Muscle of leg (tissue), 11 donors: ENCODE results near the gene WDR45. TPM values are rescaled to one million over a fixed set of nuclear protein-coding genes. Genes with fewer than 3 reads are reported as not detected.
A peak's percentile ranks its signal among the peaks of the same experiment; 100 is the strongest.

ENCODE experiments used
- DNase-seq: peaks from one replicate; pipeline ENCODE4 v3.0.0; 2013
- H3K27ac ChIP-seq: one replicate; pipeline ENCODE4 v1.5.1; 2013; ENCODE audit warnings: mild to moderate bottlenecking, low read length, control low read depth
- H3K27me3 ChIP-seq: one replicate; pipeline ENCODE4 v1.6.1; 2013; ENCODE audit warnings: low read length; ENCODE audit not compliant: control insufficient read depth, insufficient read depth
- H3K36me3 ChIP-seq: one replicate; pipeline ENCODE4 v1.6.1; 2013; ENCODE audit warnings: low read length; ENCODE audit not compliant: control insufficient read depth, insufficient read depth
- H3K4me1 ChIP-seq: one replicate; pipeline ENCODE4 v1.6.1; 2013; ENCODE audit warnings: low read length; ENCODE audit not compliant: control insufficient read depth, insufficient read depth
- H3K4me3 ChIP-seq: one replicate; pipeline ENCODE4 v1.5.1; 2013; ENCODE audit warnings: low read length, control low read depth
- H3K9me3 ChIP-seq: replicated peaks from 2 replicates; pipeline ENCODE4 v1.6.1; 2013; ENCODE audit warnings: low read depth, low read length; ENCODE audit not compliant: control insufficient read depth
- WGBS: methylation state at CpG from one replicate; pipeline ENCODE4 v1.1.5; 2013; ENCODE audit warnings: missing lambda C conversion rate; ENCODE audit not compliant: insufficient coverage; 5-methylcytosine and 5-hydroxymethylcytosine counted together
- polyA plus RNA-seq, 8 donors: library from polyadenylated mRNA; unstranded; fragments of 120-200 nt; gene quantifications; one replicate each; pipeline versions ENCODE4 v1.2.1 to v1.2.3, GENCODE V29; 2013; ENCODE audit warnings: inconsistent platforms in 1 of 8, low replicate concordance in 1 of 8; ENCODE audit not compliant: insufficient read length in 8 of 8, insufficient read depth in 1 of 8
- total RNA-seq: library from RNA; stranded (reverse); fragments of 120-200 nt; gene quantifications from one replicate; pipeline ENCODE4 v1.2.4, GENCODE V29; 2013

The WDR45 gene
- total and polyA plus RNA-seq, 9 donors, result 25.5 to 39.1 (median 36.5) TPM

DNA sequence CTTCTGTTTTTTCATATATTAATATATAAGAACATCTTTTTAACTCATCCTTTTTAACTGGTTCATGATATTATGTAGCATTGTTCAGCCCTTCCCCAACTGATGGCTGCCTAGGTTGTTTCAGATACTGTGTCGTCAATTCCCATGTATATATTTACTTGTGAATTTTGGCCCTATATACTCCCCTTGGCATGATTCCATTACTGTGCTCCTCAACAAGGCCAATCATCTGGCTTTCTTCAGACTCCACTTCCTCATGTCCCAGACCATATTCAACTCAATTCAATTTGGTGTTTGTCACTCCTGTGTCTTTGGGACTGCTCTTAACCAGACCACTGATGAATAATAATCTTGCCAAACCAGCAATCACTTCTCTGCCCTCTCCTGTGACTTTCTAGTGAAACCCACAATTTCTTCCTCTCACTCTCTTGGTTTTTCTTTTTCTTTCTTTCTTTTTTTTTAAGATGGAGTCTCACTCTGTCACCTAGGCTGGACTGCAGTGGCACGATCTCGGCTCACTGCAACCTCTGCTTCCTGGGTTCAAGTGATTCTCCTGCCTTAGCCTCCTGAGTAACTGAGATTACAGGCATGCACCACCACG lies 2.7 kb upstream of the WDR45 start:
- DNase-seq, result no peak
- Histone ChIP-seq H3K9me3 (no peaks in the 10 kb centered on the region), H3K36me3 (peaks cover 5% of the 10 kb centered on the region), H3K4me3 (no peak overlapping the region), H3K4me1 (peaks cover 9% of the 10 kb centered on the region), H3K27ac (no peak overlapping the region), H3K27me3 (no peaks in the 10 kb centered on the region)
- WGBS, result 86% methylated on average over 3 of the region's 4 CpGs

DNA sequence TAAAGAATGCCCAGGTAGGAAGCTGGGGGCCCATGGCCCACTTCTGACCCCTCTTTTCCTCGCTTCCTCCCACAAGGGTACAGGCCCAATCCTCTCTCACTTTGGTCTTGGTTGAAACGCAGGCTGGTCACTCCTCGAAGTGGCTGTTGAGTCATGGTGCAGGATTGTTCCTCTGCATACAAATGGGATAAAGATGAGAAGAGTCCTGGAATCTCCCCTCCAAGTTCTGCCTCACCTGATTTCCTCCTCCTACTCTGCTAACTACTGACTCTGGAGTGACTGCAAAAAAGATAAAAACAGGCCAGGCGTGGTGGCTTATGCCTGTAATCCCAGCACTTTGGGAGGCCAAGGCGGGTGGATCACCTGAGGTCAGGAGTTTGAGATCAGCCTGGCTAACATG lies 1.7 kb downstream of the WDR45 start:
- Histone ChIP-seq H3K4me1 (peaks cover 21% of the 10 kb centered on the region), H3K27ac (no peak overlapping the region), H3K4me3 (no peak overlapping the region), H3K9me3 (no peaks in the 10 kb centered on the region), H3K36me3 (peaks cover 20% of the 10 kb centered on the region), H3K27me3 (no peaks in the 10 kb centered on the region)
- DNase-seq, result no peak
- WGBS, result 60% methylated on average over 1 of the region's 5 CpGs

DNA sequence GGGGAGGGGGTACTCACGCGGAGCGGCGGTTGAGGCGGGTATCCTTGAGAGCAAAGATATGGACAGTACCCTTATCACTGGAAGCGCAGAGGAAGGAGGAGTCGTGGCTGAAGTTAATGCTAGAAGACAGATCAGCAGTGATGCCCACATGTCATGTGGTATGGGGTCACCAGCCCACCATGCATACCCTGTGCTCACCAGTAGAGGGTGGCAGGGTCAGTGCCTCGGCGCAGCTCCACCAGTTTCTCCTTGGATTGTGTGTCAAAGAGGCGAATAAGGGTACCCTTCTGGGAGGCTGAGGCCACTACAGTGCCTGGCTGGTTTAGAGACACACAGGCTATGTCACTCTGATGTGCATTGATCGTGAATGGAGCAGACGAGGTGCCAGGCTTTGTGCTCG lies 4.3 kb downstream of the WDR45 start:
- H3K4me1 ChIP-seq, result peaks cover 33% of the 10 kb centered on the region
- WGBS, result 92% methylated on average over 13 of the region's 13 CpGs
- peaks cover 20% of the 10 kb centered on the region for H3K36me3 ChIP-seq
- no peaks in the 10 kb centered on the region for H3K27me3 ChIP-seq
- no peak overlapping the region for H3K4me3 ChIP-seq
- no peak for DNase-seq
- no peaks in the 10 kb centered on the region for H3K9me3 ChIP-seq
- no peak overlapping the region for H3K27ac ChIP-seq

DNA sequence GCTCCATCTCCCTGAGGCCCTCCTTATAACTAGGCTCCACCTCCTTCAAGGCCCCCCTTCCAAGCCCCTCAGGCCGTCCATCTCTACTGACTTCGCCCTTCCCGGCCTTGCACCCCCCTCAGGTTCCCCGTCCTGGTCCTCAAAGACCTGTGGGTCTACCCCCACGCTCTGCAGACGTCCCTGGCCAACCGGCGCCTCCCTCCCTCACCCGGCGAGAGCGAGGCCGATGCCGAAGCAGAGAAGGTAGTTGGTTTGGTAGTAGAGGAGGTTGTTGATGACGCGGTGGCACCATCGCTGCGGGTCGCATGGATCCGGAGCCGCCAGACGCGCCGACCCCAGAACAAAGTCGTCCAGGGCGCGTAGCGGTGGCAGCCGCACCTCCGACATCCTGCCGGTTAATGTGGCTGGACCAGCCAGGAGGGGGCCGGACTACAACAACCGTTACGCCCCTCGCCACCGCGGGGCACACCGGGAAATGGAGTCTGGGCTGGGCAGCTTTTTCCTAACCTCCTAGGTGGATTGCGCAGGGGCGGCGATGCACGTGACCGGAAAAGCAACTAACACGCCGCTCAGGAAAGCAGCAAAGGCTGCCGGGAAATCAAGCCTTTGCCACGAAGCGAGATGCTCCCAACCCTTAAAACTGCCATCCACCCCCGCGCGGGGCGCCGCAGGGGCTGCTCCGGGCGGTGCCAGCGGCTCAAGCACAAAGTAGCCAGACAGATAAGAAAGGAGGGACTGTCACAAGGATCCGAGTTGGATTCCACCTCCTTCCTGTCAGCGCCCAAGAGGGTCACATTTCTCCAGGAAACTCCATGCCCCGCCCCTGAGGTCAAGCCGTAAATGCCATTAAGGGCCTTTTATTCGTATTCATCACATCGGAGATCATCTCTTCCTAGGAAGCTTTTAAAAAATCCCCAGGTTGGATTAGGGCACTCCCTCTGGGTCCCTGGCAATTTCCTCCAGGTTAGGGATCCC lies 5.8 kb downstream of the WDR45 start, which contains the start of gene PRAF2:
TSS of gene PRAF2 (minus strand) at position 402 of the 975 bp plus-strand sequence. CDS start at position 387, 15 bp downstream.
- peak; percentile 97 for DNase-seq
- peak within 1 kb of the TSS; percentile 92 for H3K27ac ChIP-seq
- H3K9me3 ChIP-seq, result no peaks in the 10 kb centered on the region
- H3K4me1 ChIP-seq, result peaks cover 28% of the 10 kb centered on the region
- H3K27me3 ChIP-seq, result no peaks in the 10 kb centered on the region
- H3K4me3 ChIP-seq, result peak within 1 kb of the TSS; percentile 60
- peaks cover 20% of the 10 kb centered on the region for H3K36me3 ChIP-seq
- WGBS, result 37% methylated on average over 51 of the region's 61 CpGs

DNA sequence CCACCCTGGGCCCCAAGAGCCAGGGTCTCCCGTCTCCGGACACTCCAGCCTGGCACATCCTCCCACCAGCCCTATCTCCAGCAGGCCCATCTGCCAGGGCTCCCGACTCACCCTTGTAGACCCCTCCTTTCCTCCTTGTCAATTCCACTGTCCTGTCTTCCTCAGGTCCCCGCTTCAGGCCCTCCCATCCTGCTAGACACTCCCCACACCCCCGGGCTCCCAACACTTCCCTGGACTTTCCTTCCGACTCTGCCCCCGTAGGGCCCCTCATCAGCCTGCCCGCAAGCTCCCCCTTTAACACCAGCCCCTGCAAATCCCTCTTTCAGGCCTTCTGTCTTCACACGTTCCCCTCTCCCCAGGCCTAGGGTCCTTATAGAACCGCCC lies 7.0 kb downstream of the WDR45 start:
- Histone ChIP-seq H3K4me1 (peaks cover 23% of the 10 kb centered on the region), H3K27ac (peak overlapping the region; percentile 40), H3K36me3 (peaks cover 18% of the 10 kb centered on the region), H3K4me3 (peak overlapping the region; percentile 60), H3K9me3 (no peaks in the 10 kb centered on the region), H3K27me3 (no peaks in the 10 kb centered on the region)
- DNase-seq, result no peak
- WGBS, result 35% methylated on average over 10 of the region's 10 CpGs

DNA sequence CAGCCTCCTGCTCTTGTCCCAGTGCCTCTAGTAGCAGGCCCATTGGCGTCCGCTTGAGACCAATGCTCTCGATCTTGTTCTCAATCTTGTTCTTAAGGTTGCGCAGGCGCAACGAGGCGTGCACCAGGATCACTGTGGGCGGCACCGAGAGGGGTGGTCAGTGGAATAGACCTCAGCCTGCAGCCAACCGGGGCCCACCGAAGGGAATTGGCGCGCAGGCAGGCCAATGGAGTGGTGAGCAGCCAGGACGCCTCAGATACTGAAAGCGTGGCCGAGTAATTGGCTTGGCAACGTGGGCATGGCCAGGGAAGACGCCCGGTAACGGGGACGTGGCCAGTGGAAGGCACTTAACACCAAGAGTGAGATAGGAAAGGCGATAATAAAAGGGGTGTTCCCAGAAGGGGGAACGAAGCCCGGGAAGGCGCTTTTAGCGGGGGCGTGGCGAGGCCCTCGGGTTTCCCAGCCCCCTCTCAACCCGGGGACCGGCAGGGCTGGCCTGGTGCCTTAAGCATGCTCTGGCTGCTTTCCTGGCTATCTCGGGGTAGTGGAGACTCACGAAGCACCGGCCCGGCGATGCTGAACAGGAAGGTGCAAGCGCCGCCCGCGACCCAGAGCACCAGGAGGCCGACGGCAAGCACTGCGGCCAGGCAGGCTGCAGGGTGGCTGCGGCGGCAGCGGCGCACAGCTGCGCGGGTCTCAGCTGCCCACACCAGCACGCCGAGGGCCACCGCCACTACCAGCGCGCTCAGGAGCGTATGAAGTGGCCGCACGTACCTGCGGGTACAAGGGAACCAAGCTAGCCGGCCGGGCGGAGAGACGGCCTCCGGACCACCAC lies 7.6 kb downstream of the WDR45 start:
- 44% methylated on average over 57 of the region's 63 CpGs for WGBS
- peak; percentile 88 for DNase-seq
- H3K27ac ChIP-seq, result peak overlapping the region; percentile 67

DNA sequence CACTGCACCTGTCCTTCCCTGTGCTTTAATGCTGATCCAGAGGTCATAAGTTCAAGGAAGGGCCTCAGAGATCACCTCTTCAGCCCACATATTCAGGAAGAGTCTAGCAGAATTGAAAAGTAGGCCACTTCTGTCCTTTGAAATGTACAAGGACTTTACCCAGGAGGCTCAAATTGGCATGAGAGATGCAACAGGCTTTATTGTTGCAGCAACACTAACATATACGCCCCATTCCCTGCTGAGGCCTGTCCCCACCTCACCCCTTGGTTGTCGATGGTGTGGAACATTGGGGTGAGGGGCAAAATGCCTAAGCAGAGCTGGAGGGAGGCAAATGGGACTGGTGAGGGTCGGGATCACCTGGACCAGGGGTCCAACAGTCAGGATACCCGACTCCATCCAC lies 8.7 kb downstream of the WDR45 start:
- Histone ChIP-seq H3K4me1 (peaks cover 23% of the 10 kb centered on the region), H3K9me3 (no peaks in the 10 kb centered on the region), H3K36me3 (peaks cover 10% of the 10 kb centered on the region), H3K27ac (no peak overlapping the region), H3K4me3 (no peak overlapping the region), H3K27me3 (no peaks in the 10 kb centered on the region)
- 77% methylated on average over 2 of the region's 4 CpGs for WGBS
- no peak for DNase-seq

More for the DNA sequence above, 7.6 kb downstream of the WDR45 start:
- Histone ChIP-seq H3K27me3 (no peaks in the 10 kb centered on the region), H3K9me3 (no peaks in the 10 kb centered on the region), H3K4me1 (peaks cover 23% of the 10 kb centered on the region), H3K36me3 (peaks cover 16% of the 10 kb centered on the region), H3K4me3 (peak overlapping the region; percentile 60)

DNA sequence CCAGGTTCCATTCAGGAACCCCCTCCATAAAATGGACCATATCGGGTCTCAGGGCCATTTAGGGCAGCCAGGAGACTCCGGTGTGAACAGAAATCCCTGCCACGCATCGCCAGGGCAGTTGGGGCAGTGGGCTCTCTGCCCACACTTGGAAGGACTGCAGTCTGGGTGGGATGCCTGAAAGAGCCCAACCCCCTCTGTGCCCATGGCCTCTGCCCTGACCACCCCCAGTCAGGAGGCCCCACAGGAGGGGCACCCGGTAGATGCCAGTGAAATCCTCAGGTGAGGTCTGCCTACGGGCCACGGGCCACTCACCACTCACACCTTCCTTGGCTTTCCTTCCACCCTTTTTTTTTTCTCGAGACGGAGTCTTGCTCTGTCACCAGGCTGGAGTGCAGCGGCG lies 10.6 kb downstream of the WDR45 start:
- Histone ChIP-seq H3K4me3 (no peak overlapping the region), H3K4me1 (peaks cover 17% of the 10 kb centered on the region), H3K27me3 (no peaks in the 10 kb centered on the region), H3K36me3 (peaks cover 9% of the 10 kb centered on the region), H3K27ac (no peak overlapping the region), H3K9me3 (no peaks in the 10 kb centered on the region)
- peak; percentile 2 for DNase-seq
- WGBS, result 82% methylated on average over 7 of the region's 11 CpGs

DNA sequence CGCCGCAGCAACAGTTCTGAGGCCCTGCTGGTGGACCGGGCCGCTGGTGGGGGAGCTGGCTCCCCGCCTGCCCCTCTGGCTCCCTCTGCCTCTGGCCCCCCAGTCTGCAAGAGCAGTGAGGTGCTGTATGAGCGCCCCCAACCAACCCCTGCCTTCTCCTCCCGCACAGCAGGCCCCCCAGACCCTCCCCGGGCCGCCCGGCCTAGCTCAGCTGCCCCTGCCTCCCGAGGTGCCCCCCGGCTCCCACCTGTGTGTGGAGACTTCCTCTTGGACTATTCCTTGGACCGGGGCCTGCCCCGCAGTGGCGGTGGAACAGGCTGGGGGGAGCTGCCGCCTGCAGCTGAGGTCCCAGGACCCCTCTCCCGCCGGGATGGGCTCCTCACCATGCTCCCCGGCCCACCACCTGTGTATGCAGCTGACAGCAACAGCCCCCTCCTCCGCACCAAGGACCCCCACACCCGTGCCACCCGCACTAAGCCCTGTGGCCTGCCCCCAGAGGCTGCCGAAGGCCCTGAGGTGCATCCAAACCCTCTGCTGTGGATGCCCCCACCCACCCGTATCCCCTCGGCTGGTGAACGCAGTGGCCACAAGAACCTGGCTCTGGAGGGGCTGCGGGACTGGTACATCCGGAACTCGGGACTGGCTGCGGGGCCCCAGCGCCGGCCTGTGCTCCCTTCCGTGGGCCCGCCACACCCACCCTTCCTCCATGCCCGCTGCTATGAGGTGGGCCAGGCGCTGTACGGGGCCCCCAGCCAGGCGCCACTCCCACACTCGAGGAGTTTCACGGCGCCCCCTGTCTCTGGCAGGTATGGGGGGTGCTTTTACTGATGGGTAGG lies 12.2 kb downstream of the WDR45 start:
- 76% methylated on average over 34 of the region's 41 CpGs for WGBS
- Histone ChIP-seq H3K27ac (no peak overlapping the region), H3K4me3 (no peak overlapping the region), H3K36me3 (peaks cover 9% of the 10 kb centered on the region), H3K9me3 (no peaks in the 10 kb centered on the region), H3K4me1 (peaks cover 7% of the 10 kb centered on the region), H3K27me3 (no peaks in the 10 kb centered on the region)
- DNase-seq, result peak; percentile 1
